Right lobe of liver (tissue), 4 donors: ENCODE data around the gene KSR2.

Experiments
- CTCF ChIP-seq, 4 donors: fragments of 200-600 bp in 3 of 4; fragments of 450-650 bp in 1 of 4; IDR thresholded peaks; one replicate each; pipeline versions ENCODE4 v1.5.1 to v1.8.0; 2016 to 2022; ENCODE audit warnings: antibody characterized with exemption in 4 of 4, mild to moderate bottlenecking in 2 of 4
- POLR2A ChIP-seq: fragments of 450-650 bp; IDR thresholded peaks from one replicate; pipeline ENCODE4 v1.6.1; 2017; ENCODE audit warnings: antibody characterized with exemption, mild to moderate bottlenecking
- donor health status: DM: no; HTN: no; CAD: no.
- donor health status: DM: no; HTN: no; CAD: no.
- donor health status: DM: no; HTN: yes; CAD: no.

- TF ChIP-seq CTCF (IDR thresholded peaks at IDR 0.05) = no peak
- no peak for TF ChIP-seq POLR2A
Observed at GRCh38 chr12:117688446-117688845, 280.3 kb downstream of the KSR2 start.
